NB4 (cell line): ENCODE measurements around the gene ZNF341.

Experiments
- POLR2A ChIP-seq: IDR thresholded peaks from 2 replicates; pipeline ENCODE4 v1.6.1; 2011; ENCODE audit warnings: mild to moderate bottlenecking; ENCODE audit not compliant: insufficient read length; ENCODE audit errors: extremely low read depth
- TF ChIP-seq, protein P1 (sequence below): IDR thresholded peaks from one replicate; pipeline ENCODE4 v1.5.1; 2012; ENCODE audit warnings: low read depth, low read length

- TF ChIP-seq, protein P1, sequence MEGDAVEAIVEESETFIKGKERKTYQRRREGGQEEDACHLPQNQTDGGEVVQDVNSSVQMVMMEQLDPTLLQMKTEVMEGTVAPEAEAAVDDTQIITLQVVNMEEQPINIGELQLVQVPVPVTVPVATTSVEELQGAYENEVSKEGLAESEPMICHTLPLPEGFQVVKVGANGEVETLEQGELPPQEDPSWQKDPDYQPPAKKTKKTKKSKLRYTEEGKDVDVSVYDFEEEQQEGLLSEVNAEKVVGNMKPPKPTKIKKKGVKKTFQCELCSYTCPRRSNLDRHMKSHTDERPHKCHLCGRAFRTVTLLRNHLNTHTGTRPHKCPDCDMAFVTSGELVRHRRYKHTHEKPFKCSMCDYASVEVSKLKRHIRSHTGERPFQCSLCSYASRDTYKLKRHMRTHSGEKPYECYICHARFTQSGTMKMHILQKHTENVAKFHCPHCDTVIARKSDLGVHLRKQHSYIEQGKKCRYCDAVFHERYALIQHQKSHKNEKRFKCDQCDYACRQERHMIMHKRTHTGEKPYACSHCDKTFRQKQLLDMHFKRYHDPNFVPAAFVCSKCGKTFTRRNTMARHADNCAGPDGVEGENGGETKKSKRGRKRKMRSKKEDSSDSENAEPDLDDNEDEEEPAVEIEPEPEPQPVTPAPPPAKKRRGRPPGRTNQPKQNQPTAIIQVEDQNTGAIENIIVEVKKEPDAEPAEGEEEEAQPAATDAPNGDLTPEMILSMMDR: no peak
- TF ChIP-seq POLR2A: no peak
Observed at GRCh38 chr20:33783256-33783655, 51.5 kb downstream of the ZNF341 start.
